ENCODE results near the gene C17orf50.

C17orf50 gene

GRCh38 chr17:35726953-35727460, 33.7 kb upstream of the C17orf50 start:
- Histone ChIP-seq H3K9me3 (ENCODE audit: insufficient read depth, low read length) (no peaks in the 10 kb centered on the region), H2AFZ (ENCODE audit: low read depth, low read length, severe bottlenecking) (no peak overlapping the region), H3K9ac (ENCODE audit: low read length) (no peak overlapping the region), H3K27ac (ENCODE audit: low read depth, low read length) (no peak overlapping the region), H3K4me3 (ENCODE audit: insufficient read depth, low read length, poor library complexity, severe bottlenecking) (no peak overlapping the region), H3K36me3 (ENCODE audit: low read length) (no peaks in the 10 kb centered on the region; the same call in 1 of the 2 replicates), H3K9me2 (replicated peaks; ENCODE audit: insufficient read depth, low read length) (no peaks in the 10 kb centered on the region), H3F3A (ENCODE audit: insufficient read depth) (no peaks in the 10 kb centered on the region), H3K4me2 (ENCODE audit: low read depth, low read length, poor library complexity, severe bottlenecking) (no peak overlapping the region), H3K79me2 (ENCODE audit: insufficient read depth, low read length) (no peaks in the 10 kb centered on the region), H3K27me3 (ENCODE audit: low read length) (no peaks in the 10 kb centered on the region), H4K20me1 (ENCODE audit: low read depth, low read length) (no peaks in the 10 kb centered on the region)
- no peak for TF ChIP-seq EZH2phosphoT487 (conservative IDR thresholded peaks at IDR 0.05; ENCODE audit: low read length)
- TF ChIP-seq CTCF (IDR thresholded peaks at IDR 0.05; ENCODE audit: insufficient read depth, low read length, poor library complexity, severe bottlenecking), result no peak

- Histone ChIP-seq H3K9ac (ENCODE audit: low read length) (no peak overlapping the region), H3K27ac (ENCODE audit: low read depth, low read length) (no peak overlapping the region)
- TF ChIP-seq CTCF (IDR thresholded peaks at IDR 0.05; ENCODE audit: insufficient read depth, low read length, poor library complexity, severe bottlenecking) (no peak), EZH2phosphoT487 (conservative IDR thresholded peaks at IDR 0.05; ENCODE audit: low read length) (no peak)
These were observed 33.1 kb upstream of the C17orf50 start for GRCh38 chr17:35727635-35728034.

GRCh38 chr17:35728551-35728950, 32.1 kb upstream of the C17orf50 start:
- no peaks in the 10 kb centered on the region for H3K27me3 ChIP-seq (ENCODE audit: low read length)
- no peaks in the 10 kb centered on the region for H3F3A ChIP-seq (ENCODE audit: insufficient read depth)
- H4K20me1 ChIP-seq (ENCODE audit: low read depth, low read length), result no peaks in the 10 kb centered on the region
- no peaks in the 10 kb centered on the region for H3K79me2 ChIP-seq (ENCODE audit: insufficient read depth, low read length)
- TF ChIP-seq CTCF (IDR thresholded peaks at IDR 0.05; ENCODE audit: insufficient read depth, low read length, poor library complexity, severe bottlenecking) (no peak), EZH2phosphoT487 (conservative IDR thresholded peaks at IDR 0.05; ENCODE audit: low read length) (no peak)
- H3K9me2 ChIP-seq (replicated peaks; ENCODE audit: insufficient read depth, low read length), result no peaks in the 10 kb centered on the region
- no peak overlapping the region for H3K9ac ChIP-seq (ENCODE audit: low read length)
- no peaks in the 10 kb centered on the region; the same call in 1 of the 2 replicates for H3K36me3 ChIP-seq (ENCODE audit: low read length)
- H2AFZ ChIP-seq (ENCODE audit: low read depth, low read length, severe bottlenecking), result no peak overlapping the region
- no peak overlapping the region for H3K27ac ChIP-seq (ENCODE audit: low read depth, low read length)
- no peaks in the 10 kb centered on the region for H3K9me3 ChIP-seq (ENCODE audit: insufficient read depth, low read length)
- H3K4me3 ChIP-seq (ENCODE audit: insufficient read depth, low read length, poor library complexity, severe bottlenecking), result no peak overlapping the region
- H3K4me2 ChIP-seq (ENCODE audit: low read depth, low read length, poor library complexity, severe bottlenecking), result no peak overlapping the region

More at GRCh38 chr17:35727635-35728034, 33.1 kb upstream of the C17orf50 start:
- no peaks in the 10 kb centered on the region; the same call in 1 of the 2 replicates for H3K36me3 ChIP-seq (ENCODE audit: low read length)
- no peaks in the 10 kb centered on the region for H3K9me3 ChIP-seq (ENCODE audit: insufficient read depth, low read length)
- H2AFZ ChIP-seq (ENCODE audit: low read depth, low read length, severe bottlenecking), result no peak overlapping the region
- H3K4me2 ChIP-seq (ENCODE audit: low read depth, low read length, poor library complexity, severe bottlenecking), result no peak overlapping the region
- no peak overlapping the region for H3K4me3 ChIP-seq (ENCODE audit: insufficient read depth, low read length, poor library complexity, severe bottlenecking)
- no peaks in the 10 kb centered on the region for H3F3A ChIP-seq (ENCODE audit: insufficient read depth)
- H3K79me2 ChIP-seq (ENCODE audit: insufficient read depth, low read length), result no peaks in the 10 kb centered on the region
- H3K27me3 ChIP-seq (ENCODE audit: low read length), result no peaks in the 10 kb centered on the region
- no peaks in the 10 kb centered on the region for H4K20me1 ChIP-seq (ENCODE audit: low read depth, low read length)
- no peaks in the 10 kb centered on the region for H3K9me2 ChIP-seq (replicated peaks; ENCODE audit: insufficient read depth, low read length)
